ENCODE measurements around the gene MYBPC1. TPM values are rescaled to one million over a fixed set of nuclear protein-coding genes. Genes with fewer than 3 reads are reported as not detected.

Gene MYBPC1
- total and polyA plus RNA-seq, 2 of the 4 experiments (the other 2 are of a cell fraction): not detected

GRCh38 chr12:101592448-101592847, 2.3 kb upstream of the MYBPC1 start:
- Histone ChIP-seq H4K20me1 (ENCODE audit: insufficient read depth, low read length) (no peaks in the 10 kb centered on the region), H4K91ac (ENCODE audit: insufficient read depth, low read depth, low read length) (no peak overlapping the region), H2AFZ (replicated peaks; ENCODE audit: low read length, poor library complexity) (no peak overlapping the region), H3K23ac (ENCODE audit: low read depth, low read length) (no peak overlapping the region), H2AK9ac (replicated peaks; ENCODE audit: low read depth, low read length, poor library complexity) (no peak overlapping the region), H2BK20ac (ENCODE audit: low read depth, low read length) (no peak overlapping the region), H3K14ac (replicated peaks; ENCODE audit: low read depth, low read length) (no peak overlapping the region), H4K5ac (ENCODE audit: low read depth, low read length) (no peak overlapping the region), H3K4ac (ENCODE audit: low read depth, low read length) (no peak overlapping the region), H4K8ac (ENCODE audit: low read depth in 2 of 2, low read length in 2 of 2) (no peak overlapping the region), H3K9me1 (ENCODE audit: insufficient read depth, low read length) (no peaks in the 10 kb centered on the region), H3K18ac (ENCODE audit: low read depth, low read length) (no peak overlapping the region), H2BK120ac (ENCODE audit: low read depth, low read length) (no peak overlapping the region), H3K27me3 (ENCODE audit: control insufficient read depth, insufficient read depth, low read length) (no peaks in the 10 kb centered on the region), H3K36me3 (ENCODE audit: control insufficient read depth, insufficient read depth, low read length) (no peaks in the 10 kb centered on the region), H3K4me2 (ENCODE audit: low read depth, low read length) (no peak overlapping the region), H3K9me3 (ENCODE audit: control insufficient read depth, insufficient read depth, low read length) (no peaks in the 10 kb centered on the region), H3K56ac (ENCODE audit: extremely low read depth, insufficient read depth, low read length) (no peak overlapping the region), H3K4me1 (ENCODE audit: control insufficient read depth, insufficient read depth, low read length) (no peaks in the 10 kb centered on the region), H3K79me1 (ENCODE audit: low read depth in 1 of 2, low read length in 2 of 2) (no peaks in the 10 kb centered on the region), H2BK15ac (ENCODE audit: low read depth, low read length) (no peak overlapping the region), H3K4me3 (ENCODE audit: insufficient read depth, low read depth, low read length) (no peak overlapping the region), H2AK5ac (ENCODE audit: low read depth, low read length) (no peak overlapping the region), H3K27ac (ENCODE audit: insufficient read depth, low read length) (no peak overlapping the region), H2BK5ac (ENCODE audit: low read depth, low read length, poor library complexity, severe bottlenecking) (no peak overlapping the region), H3K9ac (ENCODE audit: low read depth, low read length) (no peak overlapping the region)
- dilution Hi-C loops (cut with HindIII; ENCODE audit: low sequenced_read_pairs, unreplicated experiment): no loop called here
- no peak for ATAC-seq (ENCODE audit: low read depth)
- in situ Hi-C loops (cut with MboI; ENCODE audit: low sequenced_read_pairs): no loop called here
- TF ChIP-seq RAD21 (IDR thresholded peaks at IDR 0.05; ENCODE audit: low read length) (no peak), POLR2A (IDR thresholded peaks at IDR 0.05; ENCODE audit: low read depth, low read length) (no peak), USF2 (IDR thresholded peaks at IDR 0.05; ENCODE audit: low read depth, low read length) (no peak), RFX5 (IDR thresholded peaks at IDR 0.05; ENCODE audit: low read depth, low read length) (no peak), NFE2L2 (IDR thresholded peaks at IDR 0.05; ENCODE audit: low read depth, low read length) (no peak), MAZ (IDR thresholded peaks at IDR 0.05; ENCODE audit: borderline replicate concordance, low read depth, low read length) (no peak)
- intact Hi-C loops (cut with micrococcal nuclease): no loop called here
- no TSS peak for BruUV-seq (replicated peaks)
- ChIA-PET POLR2A (ENCODE audit: unreplicated experiment) (no interaction called here), CTCF (no interaction called here)
- DNase-seq: no peak
- 60% methylated on average over 1 of the region's 2 CpGs; no CpG with 5 or more reads in 1 of the 2 experiments for WGBS, 2 experiments (ENCODE audit: extremely low coverage in 2 of 2, insufficient read length in 1 of 2)

Data from IMR-90 (cell line).